KG1 (cell line): ENCODE measurements around the gene MDH1.
"Not testable (repeated sequence)": the region's sequence is repeated elsewhere in the genome, so short reads cannot be mapped to it uniquely, and the experiment has no call there.

Experiments used
- DNase-seq: peaks from one replicate; lab custom pipeline; 2025; lab: John Stamatoyannopoulos, UW

The MDH1 gene

GRCh38 chr2:63589148-63589958 lies 590 bp downstream of the MDH1 start:
- DNase-seq = no peak

DNA sequence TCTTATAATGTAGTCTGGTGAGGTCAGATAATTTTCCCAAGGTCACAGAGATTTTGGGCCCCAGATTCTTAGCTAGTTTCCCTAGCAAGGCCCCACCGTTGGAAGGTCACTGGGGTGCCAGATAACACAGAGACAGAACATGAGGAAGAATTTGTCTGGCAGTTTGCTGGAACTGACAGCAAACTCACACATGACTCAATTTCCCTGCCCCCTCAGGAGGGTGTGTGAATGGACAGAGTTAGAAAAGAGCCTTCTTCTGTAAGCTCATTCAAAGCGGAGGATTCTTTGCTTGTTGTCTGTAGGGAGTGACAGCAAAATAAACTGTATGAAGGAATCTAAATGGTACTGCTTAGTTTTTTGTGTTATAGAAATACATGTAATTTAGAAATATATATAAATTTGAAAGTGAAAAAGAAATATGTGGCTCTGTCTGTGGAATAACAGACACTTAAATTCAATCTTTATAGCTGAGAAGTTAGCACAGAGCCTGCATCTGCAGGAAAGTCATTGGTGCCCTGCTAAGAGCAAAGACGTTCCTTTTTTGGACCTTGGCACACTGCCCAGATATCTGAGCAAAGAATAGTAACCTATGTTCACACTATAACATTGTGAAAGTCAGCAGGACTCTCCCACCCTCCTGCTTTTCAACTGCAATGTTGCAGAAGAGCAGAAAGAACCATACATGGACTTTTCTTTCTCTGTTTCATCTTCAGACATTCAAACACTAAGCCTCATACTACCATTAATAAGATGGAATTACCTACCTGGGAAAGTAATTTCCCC lies 2.1 kb downstream of the MDH1 start:
- no peak for DNase-seq

DNA sequence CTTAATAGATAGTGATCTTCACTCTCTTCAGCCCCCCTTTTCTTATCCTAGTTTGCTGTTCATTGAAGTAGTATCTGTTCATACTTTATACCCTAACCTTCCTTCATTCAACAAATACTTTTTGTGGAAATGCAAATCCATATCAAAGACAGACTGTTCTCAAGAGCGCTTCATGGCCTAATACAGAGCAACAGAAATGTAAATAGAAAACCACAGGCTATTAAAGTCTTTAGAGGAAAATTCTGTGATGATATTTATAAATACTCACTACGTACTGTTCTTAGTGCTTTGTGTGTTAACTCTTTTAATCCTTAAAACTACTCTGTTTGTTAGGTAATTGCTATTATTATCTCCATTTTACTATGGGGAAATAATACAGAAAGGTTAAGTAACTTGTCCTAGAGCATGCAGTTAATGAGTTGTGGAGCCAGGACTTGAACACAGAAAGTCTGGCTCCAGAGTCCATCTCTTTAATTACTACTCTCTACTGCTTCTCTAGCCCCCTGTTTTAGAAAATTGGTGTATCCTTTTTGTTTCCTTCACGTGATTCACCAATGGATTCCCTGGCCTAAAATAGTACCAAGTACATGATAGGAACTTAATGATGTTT lies 2.9 kb downstream of the MDH1 start:
- no peak for DNase-seq

GRCh38 chr2:63594660-63595059 lies 5.9 kb downstream of the MDH1 start:
- no peak for DNase-seq

- no peak for DNase-seq
Observed at GRCh38 chr2:63596401-63596883, 7.7 kb downstream of the MDH1 start.

GRCh38 chr2:63598981-63599380 lies 10.2 kb downstream of the MDH1 start:
- DNase-seq = no peak

DNA sequence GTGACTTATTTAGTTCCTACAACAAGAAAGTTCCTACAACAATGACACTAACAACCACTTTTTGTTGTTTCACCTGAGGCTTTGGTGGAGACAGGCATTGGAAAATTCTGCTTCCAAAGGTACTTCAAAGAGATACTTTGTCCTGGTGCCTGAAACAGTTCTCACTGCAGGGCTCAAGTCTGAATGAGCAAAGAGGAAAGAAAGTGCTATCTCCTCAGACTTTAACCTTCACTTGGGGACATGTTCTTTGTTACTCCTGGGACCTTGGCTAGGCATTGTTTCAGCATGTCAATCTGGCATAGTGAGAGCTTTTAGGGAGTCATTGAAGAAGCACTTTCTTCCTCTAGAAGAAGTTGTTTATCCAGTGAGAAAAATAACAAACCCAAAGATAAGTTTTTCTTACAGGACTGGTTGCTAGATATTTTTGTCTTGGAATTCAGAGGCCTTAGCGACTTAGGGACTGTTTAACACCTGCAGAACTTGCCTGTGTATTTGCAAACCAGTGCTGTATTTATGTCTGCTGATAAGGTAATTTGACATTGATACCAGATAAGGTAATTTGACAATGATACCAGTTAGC lies 12.2 kb downstream of the MDH1 start:
- no peak for DNase-seq

GRCh38 chr2:63604666-63605065 lies 15.9 kb downstream of the MDH1 start:
- no peak for DNase-seq

DNA sequence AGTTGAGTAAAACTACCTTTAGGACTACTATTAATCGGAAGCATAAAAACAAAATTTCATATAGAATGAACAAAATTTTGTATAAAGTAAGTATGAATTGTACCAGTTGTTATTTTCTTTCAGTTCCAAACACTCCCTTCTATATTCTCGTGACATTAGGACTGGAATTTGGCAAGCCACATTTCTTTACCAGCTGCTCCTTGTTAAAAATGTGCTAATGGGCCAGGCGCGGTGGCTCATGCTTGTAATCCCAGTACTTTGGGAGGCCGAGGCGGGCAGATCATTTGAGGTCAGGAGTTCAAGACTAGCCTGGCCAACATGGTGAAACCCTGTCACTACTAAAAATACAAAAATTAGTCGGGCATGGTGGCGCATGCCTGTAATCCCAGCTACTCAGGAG lies 20.1 kb downstream of the MDH1 start:
- not testable (repeated sequence) for DNase-seq

DNA sequence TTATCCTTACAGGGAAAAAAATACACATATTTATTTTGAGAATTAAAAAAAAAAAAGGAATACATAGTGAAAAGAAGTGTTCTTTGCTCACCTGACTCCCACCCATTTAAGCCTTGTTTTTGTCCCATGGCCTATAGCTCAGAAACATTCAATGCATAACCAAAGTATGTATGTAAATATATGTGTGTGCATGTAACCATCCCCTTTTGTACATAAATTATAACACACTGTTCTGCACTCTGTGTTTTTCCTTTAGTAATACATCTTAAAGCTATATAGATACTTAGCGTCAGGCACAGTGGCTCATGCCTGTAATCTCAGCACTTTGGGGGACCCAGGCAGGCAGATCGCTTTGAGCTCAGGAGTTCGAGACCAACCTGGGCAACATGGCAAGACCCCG lies 21.8 kb downstream of the MDH1 start:
- no peak for DNase-seq

DNA sequence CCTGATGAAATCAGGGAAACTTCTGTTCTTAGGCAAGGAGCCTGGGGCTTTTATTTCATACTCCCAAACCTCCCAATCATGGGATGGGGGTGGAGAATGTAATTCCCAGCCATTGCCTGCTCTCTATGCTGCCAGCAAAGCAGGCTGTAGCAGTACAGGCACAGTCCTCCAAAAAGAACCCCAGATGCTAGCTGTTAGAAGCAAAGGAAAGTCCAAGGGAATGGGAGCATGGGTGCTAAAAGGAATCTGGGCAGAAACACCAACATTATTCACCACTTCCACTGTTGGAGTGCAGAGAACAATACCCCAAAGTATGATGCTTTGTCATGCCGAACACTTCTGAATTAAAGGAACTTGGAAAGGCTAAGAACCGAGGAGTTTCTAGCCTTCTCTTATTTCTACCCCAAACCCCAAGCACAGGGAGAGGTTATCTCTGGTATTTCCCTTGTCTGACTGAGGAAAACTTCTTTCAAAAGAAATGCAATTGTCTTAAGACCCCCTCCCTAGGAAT lies 24.7 kb downstream of the MDH1 start:
- DNase-seq = no peak

DNA sequence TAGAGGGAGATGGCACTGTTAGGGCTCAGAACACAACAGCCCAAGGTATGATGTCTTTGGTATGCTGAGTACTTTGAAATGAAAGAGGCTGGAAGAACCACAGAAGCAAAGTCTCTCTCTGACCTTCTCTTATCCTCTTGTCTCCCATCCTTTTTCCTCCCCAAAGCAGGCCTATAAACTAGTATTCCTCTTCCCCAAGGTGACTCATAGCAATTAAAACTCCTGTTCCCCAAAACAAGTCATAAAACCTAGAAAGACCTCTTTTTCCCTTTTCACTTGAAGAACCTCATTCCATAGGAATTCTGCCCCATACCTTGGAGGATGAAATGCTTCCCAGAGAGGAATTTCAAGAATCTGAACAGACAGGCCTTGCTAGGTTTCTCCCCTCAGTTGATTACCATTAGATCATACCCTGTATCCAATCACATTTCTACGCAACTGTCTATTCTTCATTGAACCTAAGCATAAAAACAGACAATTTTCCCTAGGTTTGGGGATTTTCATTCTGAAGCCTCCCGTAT lies 25.7 kb downstream of the MDH1 start:
- DNase-seq = no peak

- no peak for DNase-seq
Observed at GRCh38 chr2:63614983-63615945, 26.5 kb downstream of the MDH1 start.

- no peak for DNase-seq
Observed at GRCh38 chr2:63617366-63617765, 28.6 kb downstream of the MDH1 start.

GRCh38 chr2:63619328-63619727 lies 30.6 kb downstream of the MDH1 start:
- no peak for DNase-seq

GRCh38 chr2:63622751-63623150 lies 34.0 kb downstream of the MDH1 start:
- no peak for DNase-seq

- not testable (repeated sequence) for DNase-seq
Observed at GRCh38 chr2:63623763-63624162, 35.0 kb downstream of the MDH1 start.

GRCh38 chr2:63627866-63628265 lies 39.1 kb downstream of the MDH1 start:
- DNase-seq = no peak

- DNase-seq = no peak
Observed at GRCh38 chr2:63628403-63628942, 39.7 kb downstream of the MDH1 start.

DNA sequence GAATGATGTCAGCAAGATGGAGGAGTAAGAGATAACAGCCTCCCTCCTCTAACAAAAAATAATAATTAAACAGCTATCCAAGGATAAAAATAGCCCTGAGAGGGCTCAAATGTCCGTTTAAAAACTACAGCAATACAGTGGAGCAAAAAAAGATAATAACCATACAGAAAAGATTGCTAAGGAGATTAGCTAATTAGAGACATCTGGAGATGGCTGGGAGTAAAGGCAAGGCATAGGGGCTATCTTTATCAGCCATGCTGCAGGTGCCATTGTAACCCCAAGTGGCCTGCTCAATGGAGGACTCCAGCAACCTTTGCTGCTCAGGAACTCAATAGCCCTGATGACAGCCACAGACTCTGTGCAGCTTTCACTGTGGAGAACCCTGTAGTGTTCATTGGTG lies 42.7 kb downstream of the MDH1 start:
- DNase-seq = no peak

DNA sequence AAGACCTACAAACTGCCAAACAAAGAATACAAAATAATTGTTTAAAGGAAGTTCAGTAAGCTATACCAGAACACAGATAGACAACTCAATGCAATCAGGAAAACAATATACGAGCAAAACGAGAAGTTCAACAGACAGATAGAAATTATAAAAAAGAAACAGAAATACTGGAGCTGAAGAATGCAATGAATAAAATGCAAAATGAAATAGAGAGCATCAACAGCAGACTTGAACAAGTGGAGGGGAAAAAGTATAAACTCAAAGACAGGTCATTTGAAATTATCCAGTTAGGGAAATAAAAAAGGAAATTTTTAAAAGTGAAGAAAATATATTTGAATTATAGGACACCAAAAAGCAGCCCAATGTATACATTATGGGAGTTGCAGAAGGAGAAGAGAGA lies 43.6 kb downstream of the MDH1 start:
- DNase-seq = no peak
